Measurements from ENCODE around the gene NTN3.

The NTN3 gene

GRCh38 chr16:2452650-2453049, 18.4 kb upstream of the NTN3 start:
- no peak for DNase-seq (ENCODE audit: low read depth)
- H3K4me3 ChIP-seq (ENCODE audit: low read depth, low read length): no peak overlapping the region
- TF ChIP-seq CTCF (conservative IDR thresholded peaks at IDR 0.05; ENCODE audit: low read depth, low read length): no peak

GRCh38 chr16:2455081-2455845, 15.8 kb upstream of the NTN3 start:
- no peak for DNase-seq (ENCODE audit: low read depth)
- no peak overlapping the region for H3K4me3 ChIP-seq (ENCODE audit: low read depth, low read length)
- TF ChIP-seq CTCF (conservative IDR thresholded peaks at IDR 0.05; ENCODE audit: low read depth, low read length): no peak

- no peak for TF ChIP-seq CTCF (conservative IDR thresholded peaks at IDR 0.05; ENCODE audit: low read depth, low read length)
Measured at GRCh38 chr16:2456551-2457153, 14.4 kb upstream of the NTN3 start.

GRCh38 chr16:2457267-2457666, 13.8 kb upstream of the NTN3 start:
- TF ChIP-seq CTCF (conservative IDR thresholded peaks at IDR 0.05; ENCODE audit: low read depth, low read length): no peak
- DNase-seq (ENCODE audit: low read depth): no peak
- H3K4me3 ChIP-seq (ENCODE audit: low read depth, low read length): no peak overlapping the region

More at GRCh38 chr16:2456551-2457153, 14.4 kb upstream of the NTN3 start:
- no peak for DNase-seq (ENCODE audit: low read depth)
- H3K4me3 ChIP-seq (ENCODE audit: low read depth, low read length): no peak overlapping the region

- no peak for DNase-seq (ENCODE audit: low read depth)
- no peak for TF ChIP-seq CTCF (conservative IDR thresholded peaks at IDR 0.05; ENCODE audit: low read depth, low read length)
Measured at GRCh38 chr16:2457946-2458345, 13.2 kb upstream of the NTN3 start.

GRCh38 chr16:2458887-2459646, 12.0 kb upstream of the NTN3 start:
- TF ChIP-seq CTCF (conservative IDR thresholded peaks at IDR 0.05; ENCODE audit: low read depth, low read length): no peak
- DNase-seq (ENCODE audit: low read depth): no peak
- H3K4me3 ChIP-seq (ENCODE audit: low read depth, low read length): peak overlapping the region; percentile 60

More at GRCh38 chr16:2457946-2458345, 13.2 kb upstream of the NTN3 start:
- H3K4me3 ChIP-seq (ENCODE audit: low read depth, low read length): no peak overlapping the region

Measured in choroid plexus epithelial cell (primary cell).